Colonic mucosa (tissue), 4 donors: ENCODE results near the gene ECEL1. TPM values are rescaled to one million over a fixed set of nuclear protein-coding genes. Genes with fewer than 3 reads are reported as not detected.

ENCODE experiments used
- DNase-seq: peaks from one replicate; pipeline ENCODE4 v3.0.0-alpha.2; 2020
- H3K27ac ChIP-seq: fragments of 200-600 bp; one replicate; pipeline ENCODE4 v1.8.0; 2021
- H3K27me3 ChIP-seq: fragments of 200-600 bp; one replicate; pipeline ENCODE4 v1.8.0; 2021
- H3K36me3 ChIP-seq: fragments of 200-600 bp; one replicate; pipeline ENCODE4 v1.8.0; 2021
- H3K4me1 ChIP-seq: fragments of 200-600 bp; one replicate; pipeline ENCODE4 v1.8.0; 2021; ENCODE audit warnings: mild to moderate bottlenecking
- H3K4me3 ChIP-seq: fragments of 200-600 bp; one replicate; pipeline ENCODE4 v1.8.0; 2021
- H3K9ac ChIP-seq, 2 donors: one replicate each; pipeline ENCODE4 v1.7.0; 2013; ENCODE audit warnings: control low read depth in 2 of 2, low read depth in 2 of 2, low read length in 2 of 2
- H3K9me3 ChIP-seq: fragments of 200-600 bp; one replicate; pipeline ENCODE4 v1.8.0; 2021
- CTCF ChIP-seq: fragments of 200-600 bp; IDR thresholded peaks from one replicate; pipeline ENCODE4 v1.8.0; 2022; ENCODE audit warnings: antibody characterized with exemption, mild to moderate bottlenecking
- intact Hi-C: fragments of 100-400 bp; cut with DNase I; formaldehyde crosslinking; loops from one replicate; pipeline ENCODE4 v1.14.1; 2022
- total RNA-seq, 2 donors: library from RNA; stranded (reverse); fragmentation: NEBNext Ultra II Directional in 1 of 2; extraction: Animal tissue kit (Norgen Biotek cat#: 25700) in 1 of 2; gene quantifications; one replicate each; pipeline ENCODE4 v1.2.1, GENCODE V29; 2021
- donor health status: healthy.
- donor health status: DM: no; HTN: no; CAD: no.
- donor health status: DM: no; HTN: no; CAD: no.

Gene ECEL1
- total RNA-seq, 2 donors from 2014 or later = 0.12 to 0.40 TPM

- Histone ChIP-seq H3K9ac (no peak overlapping the region), H3K27ac (no peak overlapping the region), H3K27me3 (peaks cover 40% of the 10 kb centered on the region), H3K4me3 (no peak overlapping the region), H3K9me3 (no peaks in the 10 kb centered on the region), H3K4me1 (peaks cover 3% of the 10 kb centered on the region), H3K36me3 (no peaks in the 10 kb centered on the region)
- intact Hi-C loops = loop anchor here (2.0 kb wide), 1 partner anchor 74 kb away; no protein-coding TSS in a partner anchor
- DNase-seq = no peak
- no peak for TF ChIP-seq CTCF
Measured at GRCh38 chr2:232521098-232521497, 33.5 kb upstream of the ECEL1 start.

- Histone ChIP-seq H3K9me3 (no peaks in the 10 kb centered on the region), H3K27ac (no peak overlapping the region), H3K9ac (no peak overlapping the region), H3K4me1 (peaks cover 3% of the 10 kb centered on the region), H3K27me3 (peaks cover 40% of the 10 kb centered on the region), H3K4me3 (no peak overlapping the region), H3K36me3 (no peaks in the 10 kb centered on the region)
- intact Hi-C loops = loop anchor here (2.0 kb wide), 1 partner anchor 74 kb away; no protein-coding TSS in a partner anchor
- DNase-seq = no peak
- no peak for TF ChIP-seq CTCF
Measured at GRCh38 chr2:232520489-232520888, 32.9 kb upstream of the ECEL1 start.

GRCh38 chr2:232519581-232520438, 32.2 kb upstream of the ECEL1 start, which contains the start of gene PRSS56:
PRSS56 (plus strand) TSS chr2:232520388; CDS start chr2:232520599, 211 bp downstream.
- no peak for DNase-seq
- Histone ChIP-seq H3K27me3 (peaks cover 35% of the 10 kb centered on the region), H3K27ac (no peak within 1 kb of the TSS), H3K4me1 (peaks cover 3% of the 10 kb centered on the region), H3K4me3 (no peak within 1 kb of the TSS), H3K36me3 (no peaks in the 10 kb centered on the region), H3K9me3 (no peaks in the 10 kb centered on the region), H3K9ac (no peak within 1 kb of the TSS)
- intact Hi-C loops = loop anchor here (2.0 kb wide), 1 partner anchor 73 kb away; no protein-coding TSS in a partner anchor
- no peak for TF ChIP-seq CTCF

GRCh38 chr2:232518844-232519243, 31.2 kb upstream of the ECEL1 start:
- Histone ChIP-seq H3K4me1 (no peaks in the 10 kb centered on the region), H3K4me3 (no peak overlapping the region), H3K27me3 (peaks cover 26% of the 10 kb centered on the region), H3K9me3 (no peaks in the 10 kb centered on the region), H3K36me3 (no peaks in the 10 kb centered on the region), H3K9ac (no peak overlapping the region), H3K27ac (no peak overlapping the region)
- no peak for TF ChIP-seq CTCF
- no peak for DNase-seq
- intact Hi-C loops = no loop called here

- intact Hi-C loops = no loop called here
- DNase-seq = no peak
- H3K27me3 ChIP-seq = peaks cover 3% of the 10 kb centered on the region
Measured at GRCh38 chr2:232516551-232516950, 28.9 kb upstream of the ECEL1 start.

More at GRCh38 chr2:232516551-232516950, 28.9 kb upstream of the ECEL1 start:
- Histone ChIP-seq H3K9me3 (no peaks in the 10 kb centered on the region), H3K4me3 (no peak overlapping the region), H3K36me3 (no peaks in the 10 kb centered on the region), H3K27ac (no peak overlapping the region), H3K9ac (no peak overlapping the region), H3K4me1 (no peaks in the 10 kb centered on the region)
- no peak for TF ChIP-seq CTCF
